NCI-H187 treated with DMSO at 0.1 percent for 48 hours (cell line): ENCODE data around the gene SH3PXD2A.
"Not testable (repeated sequence)": the region's sequence is repeated elsewhere in the genome, so short reads cannot be mapped to it uniquely, and the experiment has no call there.

Source experiments
- DNase-seq: peaks from one replicate; lab custom pipeline; 2025; lab: John Stamatoyannopoulos, UW

SH3PXD2A gene

GRCh38 chr10:103645141-103646054 lies 210.0 kb downstream of the SH3PXD2A start:
- DNase-seq, result no peak

GRCh38 chr10:103643381-103643780 lies 212.0 kb downstream of the SH3PXD2A start:
- no peak for DNase-seq

- no peak for DNase-seq
Measured at GRCh38 chr10:103641326-103641725, 214.1 kb downstream of the SH3PXD2A start.

- no peak for DNase-seq
Measured at GRCh38 chr10:103640436-103641181, 214.8 kb downstream of the SH3PXD2A start.

GRCh38 chr10:103638948-103639347 lies 216.4 kb downstream of the SH3PXD2A start:
- no peak for DNase-seq

GRCh38 chr10:103637927-103638557 lies 217.3 kb downstream of the SH3PXD2A start:
- DNase-seq, result no peak

GRCh38 chr10:103637011-103637410 lies 218.4 kb downstream of the SH3PXD2A start:
- DNase-seq, result no peak

GRCh38 chr10:103636492-103636891 lies 218.9 kb downstream of the SH3PXD2A start:
- DNase-seq, result no peak

GRCh38 chr10:103635580-103635979 lies 219.8 kb downstream of the SH3PXD2A start:
- no peak for DNase-seq

GRCh38 chr10:103633846-103634245 lies 221.5 kb downstream of the SH3PXD2A start:
- DNase-seq, result no peak

GRCh38 chr10:103632871-103633270 lies 222.5 kb downstream of the SH3PXD2A start:
- not testable (repeated sequence) for DNase-seq

GRCh38 chr10:103632247-103632642 lies 223.1 kb downstream of the SH3PXD2A start:
- DNase-seq, result no peak

- DNase-seq, result no peak
Measured at GRCh38 chr10:103630156-103630555, 225.2 kb downstream of the SH3PXD2A start.

- no peak for DNase-seq
Measured at GRCh38 chr10:103629581-103629980, 225.8 kb downstream of the SH3PXD2A start.

GRCh38 chr10:103627893-103628292 lies 227.5 kb downstream of the SH3PXD2A start:
- DNase-seq, result no peak

GRCh38 chr10:103627111-103627892 lies 228.1 kb downstream of the SH3PXD2A start:
- DNase-seq, result no peak

- DNase-seq, result no peak
Measured at GRCh38 chr10:103626178-103626577, 229.2 kb downstream of the SH3PXD2A start.

- no peak for DNase-seq
Measured at GRCh38 chr10:103622935-103623574, 232.3 kb downstream of the SH3PXD2A start.

- DNase-seq, result no peak
Measured at GRCh38 chr10:103622286-103622685, 233.1 kb downstream of the SH3PXD2A start.

- DNase-seq, result no peak
Measured at GRCh38 chr10:103621783-103622125, 233.6 kb downstream of the SH3PXD2A start.
